ENCODE measurements around the gene ECE2.

GRCh38 chr3:184325715-184326369, 50.0 kb downstream of the ECE2 start:
- TF ChIP-seq, protein P1, sequence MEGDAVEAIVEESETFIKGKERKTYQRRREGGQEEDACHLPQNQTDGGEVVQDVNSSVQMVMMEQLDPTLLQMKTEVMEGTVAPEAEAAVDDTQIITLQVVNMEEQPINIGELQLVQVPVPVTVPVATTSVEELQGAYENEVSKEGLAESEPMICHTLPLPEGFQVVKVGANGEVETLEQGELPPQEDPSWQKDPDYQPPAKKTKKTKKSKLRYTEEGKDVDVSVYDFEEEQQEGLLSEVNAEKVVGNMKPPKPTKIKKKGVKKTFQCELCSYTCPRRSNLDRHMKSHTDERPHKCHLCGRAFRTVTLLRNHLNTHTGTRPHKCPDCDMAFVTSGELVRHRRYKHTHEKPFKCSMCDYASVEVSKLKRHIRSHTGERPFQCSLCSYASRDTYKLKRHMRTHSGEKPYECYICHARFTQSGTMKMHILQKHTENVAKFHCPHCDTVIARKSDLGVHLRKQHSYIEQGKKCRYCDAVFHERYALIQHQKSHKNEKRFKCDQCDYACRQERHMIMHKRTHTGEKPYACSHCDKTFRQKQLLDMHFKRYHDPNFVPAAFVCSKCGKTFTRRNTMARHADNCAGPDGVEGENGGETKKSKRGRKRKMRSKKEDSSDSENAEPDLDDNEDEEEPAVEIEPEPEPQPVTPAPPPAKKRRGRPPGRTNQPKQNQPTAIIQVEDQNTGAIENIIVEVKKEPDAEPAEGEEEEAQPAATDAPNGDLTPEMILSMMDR (IDR thresholded peaks at IDR 0.05 in 8 of 11, conservative IDR thresholded peaks at IDR 0.05 in 3 of 11): no peak
- peak in 1 of 3 donors; percentile 0 for TF ChIP-seq POLR2AphosphoS5 (IDR thresholded peaks at IDR 0.05)
